DMS 273 (cell line): ENCODE measurements around the gene NECTIN1.

Experiments used
- DNase-seq: peaks from one replicate; lab custom pipeline; 2025; ENCODE audit not compliant: unreplicated experiment; lab: John Stamatoyannopoulos, UW

The NECTIN1 gene

GRCh38 chr11:119676461-119677020, 52.5 kb downstream of the NECTIN1 start:
- DNase-seq, result no peak

GRCh38 chr11:119673759-119674336, 55.2 kb downstream of the NECTIN1 start:
- DNase-seq, result no peak

- DNase-seq, result no peak
Measured at GRCh38 chr11:119673052-119673758, 55.8 kb downstream of the NECTIN1 start.

- DNase-seq, result no peak
Measured at GRCh38 chr11:119672597-119672996, 56.4 kb downstream of the NECTIN1 start.

- DNase-seq, result peak; percentile 70
Measured at GRCh38 chr11:119671561-119672015, 57.4 kb downstream of the NECTIN1 start.

- peak; percentile 81 for DNase-seq
Measured at GRCh38 chr11:119671051-119671450, 57.9 kb downstream of the NECTIN1 start.

GRCh38 chr11:119669487-119669886, 59.5 kb downstream of the NECTIN1 start:
- no peak for DNase-seq

- DNase-seq, result no peak
Measured at GRCh38 chr11:119668676-119669075, 60.3 kb downstream of the NECTIN1 start.

- DNase-seq, result peak; percentile 71
Measured at GRCh38 chr11:119666463-119667131, 62.4 kb downstream of the NECTIN1 start.

- no peak for DNase-seq
Measured at GRCh38 chr11:119666061-119666460, 62.9 kb downstream of the NECTIN1 start.

GRCh38 chr11:119664701-119665420, 64.1 kb downstream of the NECTIN1 start:
- DNase-seq, result no peak

GRCh38 chr11:119664063-119664572, 64.9 kb downstream of the NECTIN1 start:
- DNase-seq, result peak; percentile 87

GRCh38 chr11:119663279-119663678, 65.7 kb downstream of the NECTIN1 start:
- DNase-seq, result no peak

- DNase-seq, result no peak
Measured at GRCh38 chr11:119661226-119661625, 67.8 kb downstream of the NECTIN1 start.

GRCh38 chr11:119659971-119660723, 68.9 kb downstream of the NECTIN1 start:
- DNase-seq, result no peak

- DNase-seq, result no peak
Measured at GRCh38 chr11:119652907-119653659, 75.9 kb downstream of the NECTIN1 start.

- no peak for DNase-seq
Measured at GRCh38 chr11:119651802-119652584, 77.0 kb downstream of the NECTIN1 start.

- no peak for DNase-seq
Measured at GRCh38 chr11:119650251-119650650, 78.7 kb downstream of the NECTIN1 start.

GRCh38 chr11:119647254-119647653, 81.7 kb downstream of the NECTIN1 start:
- no peak for DNase-seq
